Fibroblast of lung (primary cell): Measurements from ENCODE around the gene BMP7. TPM values are rescaled to one million over a fixed set of nuclear protein-coding genes. Genes with fewer than 3 reads are reported as not detected.

ENCODE experiments used
- DNase-seq, 2 donors: peaks; one replicate each; pipeline versions ENCODE4 v3.0.0 to v3.0.0-alpha.2; 2010; ENCODE audit warnings: low read depth in 2 of 2
- H2AFZ ChIP-seq: 2 replicates; pipeline ENCODE4 v1.5.1; 2012; ENCODE audit warnings: low read length, control low read depth, inconsistent platforms
- H3K27ac ChIP-seq: 2 replicates; pipeline ENCODE4 v1.5.1; 2011; ENCODE audit warnings: low read length, control low read depth; ENCODE audit not compliant: insufficient read depth
- H3K27me3 ChIP-seq: 2 replicates; pipeline ENCODE4 v1.5.1; 2011; ENCODE audit warnings: mild to moderate bottlenecking, low read length; ENCODE audit not compliant: control insufficient read depth, insufficient read depth
- H3K36me3 ChIP-seq: 2 replicates; pipeline ENCODE4 v1.5.1; 2011; ENCODE audit warnings: low read length; ENCODE audit not compliant: control insufficient read depth, insufficient read depth
- H3K4me1 ChIP-seq: 2 replicates; pipeline ENCODE4 v1.5.1; 2011; ENCODE audit warnings: low read length; ENCODE audit not compliant: control insufficient read depth, insufficient read depth; ENCODE audit errors: extremely low read depth
- H3K4me2 ChIP-seq: 2 replicates; pipeline ENCODE4 v1.5.1; 2011; ENCODE audit warnings: low read length, control low read depth; ENCODE audit not compliant: insufficient read depth; ENCODE audit errors: extremely low read depth
- H3K4me3 ChIP-seq, 4 experiments: fragments of 200-600 bp in 1 of 4; sonication (generic) in 1 of 4; replicated peaks in 1 of 4; 2 replicates each; pipeline ENCODE4 v1.5.1; 2011 to 2016; ENCODE audit warnings: low read length in 4 of 4, low read depth in 3 of 4, mild to moderate bottlenecking in 3 of 4, control low read depth in 2 of 4, inconsistent platforms in 1 of 4, mixed read lengths in 1 of 4; ENCODE audit not compliant: insufficient read depth in 1 of 4; ENCODE audit errors: control extremely low read depth in 1 of 4
- H3K79me2 ChIP-seq: 2 replicates; pipeline ENCODE4 v1.5.1; 2012; ENCODE audit warnings: mild to moderate bottlenecking, low read length, inconsistent platforms; ENCODE audit not compliant: control insufficient read depth, insufficient read depth
- H3K9ac ChIP-seq: 2 replicates; pipeline ENCODE4 v1.5.1; 2011; ENCODE audit warnings: mild to moderate bottlenecking, low read length, control low read depth; ENCODE audit not compliant: insufficient read depth
- H3K9me3 ChIP-seq: 2 replicates; pipeline ENCODE4 v1.5.1; 2012; ENCODE audit warnings: low read depth, low read length; ENCODE audit not compliant: control insufficient read depth, insufficient read depth
- H4K20me1 ChIP-seq: 2 replicates; pipeline ENCODE4 v1.5.1; 2011; ENCODE audit warnings: low read length; ENCODE audit not compliant: control insufficient read depth, insufficient read depth; ENCODE audit errors: extremely low read depth
- EZH2 ChIP-seq: IDR thresholded peaks from 2 replicates; pipeline ENCODE4 v1.5.1; 2012; ENCODE audit warnings: low read length, control low read depth, mild to moderate bottlenecking; ENCODE audit errors: missing control alignments
- polyA plus RNA-seq, 2 donors: library from polyadenylated mRNA; depleted of rRNA in 1 of 2; stranded (reverse) in 1 of 2; unstranded in 1 of 2; fragments of >200 nt; gene quantifications; 2 replicates each; pipeline ENCODE4 v1.2.1, GENCODE V29; 2011 to 2012; ENCODE audit warnings: missing spikeins in 1 of 2
- total RNA-seq: library from RNA; depleted of rRNA; stranded (reverse); fragments of >200 nt; gene quantifications from 2 replicates; pipeline ENCODE4 v1.2.1, GENCODE V29; 2014
- TF ChIP-seq, protein P1 (sequence below), 2 donors: IDR thresholded peaks in 1 of 2; conservative IDR thresholded peaks in 1 of 2; 1 replicate in 1 of 2; 2 replicates in 1 of 2; pipeline ENCODE4 v1.5.1; 2011 to 2012; ENCODE audit warnings: low read length in 2 of 2, control low read depth in 1 of 2, inconsistent platforms in 1 of 2, low read depth in 1 of 2, mild to moderate bottlenecking in 1 of 2

Gene BMP7
- total and polyA plus RNA-seq, 2 donors (not counting 1 experiment from before 2014, with no cell fraction given): not detected

DNA sequence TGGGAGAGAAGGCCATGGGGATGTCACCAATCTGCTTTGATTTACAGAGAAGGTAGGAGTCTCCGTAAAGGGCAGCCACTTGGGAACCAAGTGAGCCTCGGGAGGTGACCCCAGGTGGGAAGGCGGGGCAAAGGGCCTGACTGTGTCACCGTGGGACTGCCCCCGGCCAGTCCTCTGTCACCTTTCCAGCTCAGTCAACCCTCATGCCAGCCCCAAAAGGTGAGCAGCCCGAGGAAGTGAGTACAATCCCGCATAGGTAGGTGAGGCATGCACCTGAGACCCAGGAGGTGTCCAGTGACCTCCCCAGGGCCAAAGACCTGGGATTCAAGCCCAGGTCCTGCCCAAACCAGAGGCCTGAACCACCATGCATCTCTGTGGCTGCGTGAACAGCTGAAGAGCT lies 36.2 kb downstream of the BMP7 start:
- Histone ChIP-seq H3K79me2 (no peaks in the 10 kb centered on the region), H3K4me2 (no peak overlapping the region), H3K4me3 (no peak overlapping the region), H3K9ac (no peak overlapping the region), H3K9me3 (no peaks in the 10 kb centered on the region), H2AFZ (no peak overlapping the region), H3K36me3 (no peaks in the 10 kb centered on the region), H3K27me3 (no peaks in the 10 kb centered on the region), H3K27ac (no peak overlapping the region), H4K20me1 (no peaks in the 10 kb centered on the region), H3K4me1 (no peaks in the 10 kb centered on the region)
- no peak for TF ChIP-seq EZH2
- TF ChIP-seq, protein P1, sequence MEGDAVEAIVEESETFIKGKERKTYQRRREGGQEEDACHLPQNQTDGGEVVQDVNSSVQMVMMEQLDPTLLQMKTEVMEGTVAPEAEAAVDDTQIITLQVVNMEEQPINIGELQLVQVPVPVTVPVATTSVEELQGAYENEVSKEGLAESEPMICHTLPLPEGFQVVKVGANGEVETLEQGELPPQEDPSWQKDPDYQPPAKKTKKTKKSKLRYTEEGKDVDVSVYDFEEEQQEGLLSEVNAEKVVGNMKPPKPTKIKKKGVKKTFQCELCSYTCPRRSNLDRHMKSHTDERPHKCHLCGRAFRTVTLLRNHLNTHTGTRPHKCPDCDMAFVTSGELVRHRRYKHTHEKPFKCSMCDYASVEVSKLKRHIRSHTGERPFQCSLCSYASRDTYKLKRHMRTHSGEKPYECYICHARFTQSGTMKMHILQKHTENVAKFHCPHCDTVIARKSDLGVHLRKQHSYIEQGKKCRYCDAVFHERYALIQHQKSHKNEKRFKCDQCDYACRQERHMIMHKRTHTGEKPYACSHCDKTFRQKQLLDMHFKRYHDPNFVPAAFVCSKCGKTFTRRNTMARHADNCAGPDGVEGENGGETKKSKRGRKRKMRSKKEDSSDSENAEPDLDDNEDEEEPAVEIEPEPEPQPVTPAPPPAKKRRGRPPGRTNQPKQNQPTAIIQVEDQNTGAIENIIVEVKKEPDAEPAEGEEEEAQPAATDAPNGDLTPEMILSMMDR (conservative IDR thresholded peaks at IDR 0.05 in 1 of 2, IDR thresholded peaks at IDR 0.05 in 1 of 2; ENCODE audit: low read depth in 1 of 2, low read length in 2 of 2): no peak
- DNase-seq: no peak

DNA sequence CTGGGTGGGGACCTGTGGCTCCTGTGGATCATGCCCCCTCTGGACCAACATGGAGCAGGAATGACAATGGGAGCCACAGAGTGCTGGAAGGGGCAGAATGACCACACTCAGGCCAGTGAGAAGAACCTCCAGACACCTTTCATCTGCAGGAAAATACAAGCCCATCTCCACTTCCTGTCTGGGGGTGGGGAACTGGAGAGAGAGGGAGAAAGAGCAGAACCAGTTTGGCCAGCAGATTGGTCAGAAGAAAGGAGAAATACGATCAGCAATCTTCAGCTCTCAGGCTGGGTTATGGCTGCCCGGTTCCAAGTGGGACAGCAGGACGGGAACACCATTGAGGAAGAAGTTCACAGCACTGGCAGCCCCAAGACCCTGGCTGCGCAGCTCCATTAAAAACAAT lies 37.0 kb downstream of the BMP7 start:
- Histone ChIP-seq H3K9ac (no peak overlapping the region), H3K27ac (no peak overlapping the region), H3K9me3 (no peaks in the 10 kb centered on the region), H3K4me2 (no peak overlapping the region), H3K27me3 (no peaks in the 10 kb centered on the region), H3K79me2 (no peaks in the 10 kb centered on the region), H4K20me1 (no peaks in the 10 kb centered on the region), H3K36me3 (no peaks in the 10 kb centered on the region), H3K4me3 (no peak overlapping the region), H3K4me1 (no peaks in the 10 kb centered on the region), H2AFZ (no peak overlapping the region)
- no peak for TF ChIP-seq EZH2
- DNase-seq: no peak

DNA sequence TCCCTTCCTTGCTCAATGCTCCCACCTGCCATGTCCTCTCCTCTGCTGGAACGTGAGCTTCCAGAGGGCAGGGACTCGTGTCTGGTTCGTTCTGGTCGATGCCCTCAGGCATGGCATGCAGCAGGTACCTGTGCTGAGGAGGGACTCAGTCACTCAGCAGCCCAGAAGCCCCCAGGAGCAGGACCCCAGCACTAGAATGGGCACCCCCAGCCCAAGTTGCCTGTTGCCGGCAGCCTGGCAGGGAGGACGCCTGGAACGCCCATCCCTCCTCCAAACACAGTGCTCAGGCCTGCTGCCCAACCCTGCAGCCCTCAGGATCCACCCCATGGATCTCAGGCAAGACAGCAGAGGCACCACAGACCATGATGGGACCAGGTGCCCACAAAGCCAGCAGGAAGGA lies 40.6 kb downstream of the BMP7 start:
- Histone ChIP-seq H3K4me3 (no peak overlapping the region), H3K27ac (no peak overlapping the region), H3K79me2 (no peaks in the 10 kb centered on the region), H3K27me3 (no peaks in the 10 kb centered on the region), H3K9me3 (no peaks in the 10 kb centered on the region), H3K9ac (no peak overlapping the region), H3K36me3 (no peaks in the 10 kb centered on the region), H2AFZ (no peak overlapping the region), H3K4me2 (no peak overlapping the region), H4K20me1 (no peaks in the 10 kb centered on the region), H3K4me1 (no peaks in the 10 kb centered on the region)
- no peak for TF ChIP-seq EZH2
- TF ChIP-seq, protein P1 (conservative IDR thresholded peaks at IDR 0.05 in 1 of 2, IDR thresholded peaks at IDR 0.05 in 1 of 2; ENCODE audit: low read depth in 1 of 2, low read length in 2 of 2): no peak
- no peak for DNase-seq
